HG02870 (cell line): ENCODE data around the gene CHRM4.
"Not testable (repeated sequence)": the region's sequence is repeated elsewhere in the genome, so short reads cannot be mapped to it uniquely, and the experiment has no call there.

Source experiments
- ATAC-seq: cut with Tn5 transposase; IDR thresholded peaks from one replicate; pipeline ENCODE4 v1.9.1; 2021; ENCODE audit warnings: mild to moderate bottlenecking, moderate library complexity; ENCODE audit not compliant: unreplicated experiment

CHRM4 gene

GRCh38 chr11:46382646-46383403 lies 8.8 kb downstream of the CHRM4 start:
- ATAC-seq: no peak

DNA sequence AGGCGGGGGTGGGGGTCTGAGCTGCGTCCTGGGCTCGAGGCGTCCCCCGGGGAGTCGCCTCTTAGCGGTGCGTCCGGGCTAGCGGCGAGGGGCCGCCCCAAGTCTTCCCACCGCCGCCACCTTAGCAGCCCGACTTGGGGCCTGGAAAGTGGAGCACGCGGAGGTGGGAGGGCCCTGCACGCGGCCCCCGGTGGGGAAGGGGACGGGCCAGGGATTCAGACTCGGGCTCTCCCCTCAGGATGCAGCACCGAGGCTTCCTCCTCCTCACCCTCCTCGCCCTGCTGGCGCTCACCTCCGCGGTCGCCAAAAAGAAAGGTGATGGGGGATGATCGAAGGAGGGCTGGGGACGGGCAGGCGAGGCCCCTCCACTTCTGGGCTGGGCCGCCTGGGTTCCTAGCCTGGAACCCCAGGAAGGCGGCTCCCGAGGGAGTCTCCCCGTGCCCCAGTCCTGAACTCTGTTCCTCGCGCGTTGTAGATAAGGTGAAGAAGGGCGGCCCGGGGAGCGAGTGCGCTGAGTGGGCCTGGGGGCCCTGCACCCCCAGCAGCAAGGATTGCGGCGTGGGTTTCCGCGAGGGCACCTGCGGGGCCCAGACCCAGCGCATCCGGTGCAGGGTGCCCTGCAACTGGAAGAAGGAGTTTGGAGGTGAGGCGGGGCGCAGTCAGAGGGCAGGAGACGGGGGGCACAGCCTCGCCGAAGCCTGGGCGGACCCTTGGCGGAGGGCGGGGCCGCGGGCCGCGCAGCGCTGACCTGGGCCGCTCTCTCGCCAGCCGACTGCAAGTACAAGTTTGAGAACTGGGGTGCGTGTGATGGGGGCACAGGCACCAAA lies 9.5 kb downstream of the CHRM4 start:
- ATAC-seq: no peak

- no peak for ATAC-seq
Observed at GRCh38 chr11:46381048-46381818, 10.3 kb downstream of the CHRM4 start, which contains the start of gene MDK. TSS of gene MDK (plus strand) at chr11:46381669. CDS start at chr11:46382058, 389 bp downstream.

DNA sequence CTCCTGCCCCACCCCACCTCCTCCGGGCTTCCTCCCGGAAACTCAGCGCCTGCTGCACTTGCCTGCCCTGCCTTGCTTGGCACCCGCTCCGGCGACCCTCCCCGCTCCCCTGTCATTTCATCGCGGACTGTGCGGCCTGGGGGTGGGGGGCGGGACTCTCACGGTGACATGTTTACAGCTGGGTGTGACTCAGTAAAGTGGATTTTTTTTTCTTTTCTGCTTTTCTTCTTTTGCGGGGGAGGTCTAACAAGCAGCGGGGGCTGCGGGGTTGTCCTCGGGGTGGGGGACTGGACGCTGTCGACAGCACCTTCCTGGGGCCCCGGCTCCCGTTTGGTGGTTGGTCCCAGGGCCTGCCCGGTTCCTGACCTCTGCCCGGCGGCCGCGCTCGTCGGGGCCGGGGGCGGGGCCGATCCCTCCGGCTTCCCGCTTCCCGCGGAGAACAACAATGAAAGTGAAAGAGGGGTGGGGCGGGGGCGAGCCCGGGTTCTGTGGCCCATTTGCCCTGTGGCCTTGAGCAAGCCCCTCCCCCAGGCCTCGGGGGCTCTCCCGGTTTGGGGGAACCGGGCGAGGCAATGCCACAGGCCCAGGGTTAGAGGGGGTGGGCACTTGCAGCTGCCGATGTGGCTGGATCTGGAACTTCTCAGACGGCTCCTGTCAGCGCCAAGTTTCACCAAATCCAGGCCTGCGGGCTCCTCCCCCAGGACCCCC lies 11.1 kb downstream of the CHRM4 start:
- no peak for ATAC-seq

- ATAC-seq: not testable (repeated sequence)
Observed at GRCh38 chr11:46379482-46380293, 11.9 kb downstream of the CHRM4 start.

DNA sequence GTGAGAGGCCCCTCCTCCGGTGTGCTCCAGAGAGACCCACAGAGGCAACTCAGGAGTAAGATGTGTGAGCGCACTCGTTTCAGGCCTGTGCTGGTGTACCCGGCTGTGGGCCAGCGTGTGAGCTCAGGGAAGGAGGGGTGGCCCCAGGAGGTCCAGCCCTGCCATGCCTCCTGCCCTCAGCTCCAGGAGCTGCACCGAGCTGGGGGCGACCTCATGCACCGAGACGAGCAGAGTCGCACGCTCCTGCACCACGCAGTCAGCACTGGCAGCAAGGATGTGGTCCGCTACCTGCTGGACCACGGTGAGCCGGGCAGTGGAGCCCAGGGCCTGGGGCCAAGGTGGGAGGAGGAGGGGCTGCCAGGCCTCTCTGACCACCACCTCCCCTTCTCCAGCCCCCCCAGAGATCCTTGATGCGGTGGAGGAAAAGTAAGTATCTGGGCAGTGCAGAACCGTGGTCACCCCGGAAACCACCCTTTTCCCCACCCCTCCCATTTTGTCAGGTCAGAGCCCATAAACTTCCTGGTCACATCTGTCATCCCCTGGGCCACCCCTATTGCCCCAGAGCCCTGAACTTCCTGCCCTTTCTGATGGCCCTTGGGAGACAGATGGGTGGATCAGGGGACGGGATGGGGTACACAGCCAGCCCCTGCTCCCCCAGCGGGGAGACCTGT lies 12.6 kb downstream of the CHRM4 start:
- ATAC-seq: no peak

GRCh38 chr11:46378296-46378695 lies 13.3 kb downstream of the CHRM4 start:
- ATAC-seq: no peak

DNA sequence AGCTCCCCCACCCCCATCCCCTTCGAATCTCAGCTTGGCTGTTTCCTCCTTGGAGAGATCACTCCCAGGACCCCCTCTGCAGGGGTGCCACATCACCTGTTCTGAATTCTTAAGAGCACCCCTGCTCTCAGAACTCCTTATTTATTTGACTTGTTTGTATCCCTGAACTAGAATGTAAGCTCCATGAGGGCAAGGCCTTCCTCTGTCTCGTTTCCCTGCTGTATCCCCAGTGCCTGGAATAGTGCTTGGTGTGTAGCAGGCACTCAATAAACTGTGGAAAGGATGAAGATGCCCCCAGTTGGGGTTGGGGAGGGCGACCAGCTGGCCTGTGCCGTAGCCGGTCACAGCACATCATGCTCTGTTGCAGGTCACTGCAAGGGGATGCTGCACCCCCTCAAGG lies 13.7 kb downstream of the CHRM4 start:
- no peak for ATAC-seq

DNA sequence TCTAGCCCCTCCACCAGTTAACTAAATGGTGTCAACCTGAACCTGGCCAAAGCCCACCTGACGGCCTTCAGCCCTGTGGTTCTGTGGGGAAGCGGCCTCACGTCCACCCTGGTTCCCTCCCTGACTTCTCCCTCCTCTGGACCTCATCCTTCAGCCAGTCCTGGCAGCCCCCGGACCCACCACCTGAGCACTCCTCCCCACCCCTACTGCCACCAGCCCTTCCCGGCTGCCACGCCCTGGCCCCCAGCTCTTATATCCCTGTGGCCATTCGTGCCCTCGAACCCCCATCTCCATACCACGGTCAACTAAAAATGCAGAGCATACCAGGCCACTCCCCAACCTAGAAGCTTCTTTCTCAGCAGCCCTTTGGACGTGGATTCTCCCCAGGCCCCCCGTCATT lies 14.3 kb downstream of the CHRM4 start:
- no peak for ATAC-seq

DNA sequence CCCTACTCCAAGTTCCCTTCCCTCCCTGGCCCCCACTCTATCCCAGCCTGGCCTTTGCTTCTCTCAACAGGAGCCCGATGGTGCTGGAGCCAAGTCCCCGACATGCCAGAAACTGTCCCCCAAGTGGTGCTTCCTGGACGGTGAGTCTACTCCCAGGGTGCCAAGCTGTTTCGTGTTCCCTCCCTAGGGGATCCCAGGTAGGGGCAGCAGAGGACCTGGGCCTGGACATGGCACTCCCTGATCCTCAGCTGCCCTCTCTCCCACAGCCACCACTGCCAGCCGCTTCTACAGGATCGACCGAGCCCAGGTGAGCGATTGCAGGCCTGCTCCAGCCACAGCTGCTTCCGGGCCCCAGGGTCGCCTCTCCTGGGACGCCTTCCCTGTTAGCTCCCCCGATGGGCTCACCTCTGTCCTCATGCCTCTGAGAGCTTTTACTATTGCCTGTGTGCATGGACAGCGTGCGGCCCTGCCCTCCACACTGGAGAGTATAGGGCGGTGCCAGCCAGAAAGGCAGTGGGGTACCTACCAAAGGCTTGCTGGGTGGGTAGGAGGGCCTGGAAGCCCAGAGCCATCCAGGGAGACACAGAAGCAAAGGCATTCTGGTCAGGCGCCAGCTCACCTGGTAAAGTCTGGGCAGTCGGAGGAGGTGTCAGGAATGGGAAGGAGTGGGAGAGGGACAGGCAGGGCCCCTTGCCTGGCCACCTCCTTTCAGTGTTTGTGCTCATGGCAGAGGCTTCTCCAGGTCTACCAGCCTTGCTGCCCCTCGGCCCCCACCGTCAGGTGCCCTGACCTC lies 15.1 kb downstream of the CHRM4 start:
- no peak for ATAC-seq

- no peak for ATAC-seq
Observed at GRCh38 chr11:46375392-46376101, 16.0 kb downstream of the CHRM4 start.

- no peak for ATAC-seq
Observed at GRCh38 chr11:46374815-46375214, 16.8 kb downstream of the CHRM4 start.

DNA sequence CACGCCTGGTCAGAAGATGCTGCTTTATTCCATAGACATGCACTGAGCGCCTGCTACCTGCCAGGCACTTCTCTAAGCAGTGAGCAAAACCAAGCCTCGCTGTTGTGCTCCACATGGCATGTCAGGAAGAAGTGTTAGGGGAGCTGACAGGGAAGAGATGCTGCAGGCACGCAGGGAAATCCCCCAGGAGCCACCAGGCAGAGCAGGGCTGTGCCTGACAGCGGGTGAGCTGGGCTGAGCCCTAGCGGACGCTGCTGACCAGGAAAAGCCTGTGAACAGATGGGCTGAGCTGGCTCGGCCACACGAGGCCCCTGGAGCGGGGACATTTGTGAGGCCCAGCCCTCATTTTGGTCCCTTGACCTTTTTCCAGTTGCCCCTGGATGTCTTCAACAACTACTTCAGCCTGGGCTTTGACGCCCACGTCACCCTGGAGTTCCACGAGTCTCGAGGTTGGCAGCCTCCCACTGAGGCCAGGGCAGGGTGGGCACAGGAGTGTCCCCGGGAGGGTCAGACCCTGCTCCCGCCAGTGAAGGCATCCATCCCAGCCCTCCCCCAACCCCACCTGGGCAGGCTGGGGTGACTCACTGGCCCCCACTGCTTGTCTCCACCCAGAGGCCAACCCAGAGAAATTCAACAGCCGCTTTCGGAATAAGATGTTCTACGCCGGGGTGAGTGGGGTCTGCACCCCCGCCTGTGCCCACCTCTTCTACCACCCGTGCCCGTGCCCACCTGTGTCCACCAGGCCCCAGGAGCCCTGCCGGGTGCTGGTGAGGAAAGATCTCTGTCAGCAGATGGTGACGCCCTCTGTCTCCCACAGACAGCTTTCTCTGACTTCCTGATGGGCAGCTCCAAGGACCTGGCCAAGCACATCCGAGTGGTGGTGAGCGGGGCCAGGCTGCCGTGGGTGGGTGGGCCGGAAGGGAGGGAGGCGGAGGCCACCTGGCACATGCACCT lies 17.5 kb downstream of the CHRM4 start:
- no peak for ATAC-seq

GRCh38 chr11:46372501-46372900 lies 19.1 kb downstream of the CHRM4 start:
- not testable (repeated sequence) for ATAC-seq

DNA sequence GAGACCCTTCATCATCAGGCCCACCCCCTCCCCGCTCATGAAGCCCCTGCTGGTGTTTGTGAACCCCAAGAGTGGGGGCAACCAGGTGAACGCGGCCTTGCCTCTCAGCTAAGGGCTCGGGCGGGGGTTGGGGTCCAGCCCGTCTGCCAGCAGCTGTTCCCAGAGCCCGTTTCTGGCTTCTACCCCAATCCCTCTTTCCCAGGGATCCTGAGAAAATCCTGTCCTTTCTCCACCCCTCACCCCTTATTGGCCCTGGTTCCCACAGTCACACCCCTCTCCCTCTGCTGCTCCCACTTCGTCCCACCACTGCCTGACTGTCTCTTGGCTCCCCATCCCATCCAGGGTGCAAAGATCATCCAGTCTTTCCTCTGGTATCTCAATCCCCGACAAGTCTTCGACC lies 19.5 kb downstream of the CHRM4 start:
- no peak for ATAC-seq

GRCh38 chr11:46371262-46371661 lies 20.3 kb downstream of the CHRM4 start:
- ATAC-seq: not testable (repeated sequence)

GRCh38 chr11:46370253-46370652 lies 21.3 kb downstream of the CHRM4 start:
- no peak for ATAC-seq
